ENCODE measurements around the gene ACAD11. TPM values are rescaled to one million over a fixed set of nuclear protein-coding genes. Genes with fewer than 3 reads are reported as not detected.
"Not testable (repeated sequence)": the region's sequence is repeated elsewhere in the genome, so short reads cannot be mapped to it uniquely, and the experiment has no call there.

The ACAD11 gene
- total and polyA plus RNA-seq, 2 experiments from 2014 or later, result 15.6 to 17.3 TPM

DNA sequence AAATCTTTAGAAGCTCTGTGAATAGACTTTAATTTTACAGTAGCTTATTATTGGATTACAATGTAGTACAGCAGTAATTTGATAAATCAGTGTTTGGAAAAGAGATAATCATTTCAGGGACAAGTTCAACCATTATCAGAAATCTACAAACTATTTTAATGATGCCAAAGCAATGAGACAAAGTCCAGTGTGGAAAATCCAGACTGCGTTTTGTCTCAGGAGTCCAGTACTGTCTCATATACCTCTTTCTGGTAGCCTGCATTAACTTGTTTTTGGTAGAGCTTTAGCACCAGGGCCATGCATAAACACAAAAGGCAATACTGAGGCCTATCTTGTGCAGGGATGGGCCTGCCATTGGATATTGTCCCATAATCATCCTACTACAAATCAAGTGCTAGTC lies 42.8 kb downstream of the ACAD11 start:
- H3K4me1 ChIP-seq (ENCODE audit: insufficient read depth), result peaks cover 6% of the 10 kb centered on the region; the same call in 1 of the 2 replicates
- no peaks in the 10 kb centered on the region for H4K20me1 ChIP-seq (ENCODE audit: insufficient read depth)
- H3K36me3 ChIP-seq (ENCODE audit: low read depth), result peaks cover 6% of the 10 kb centered on the region; the same call in 1 of the 2 replicates
- H2AFZ ChIP-seq, result no peak overlapping the region
- H3K27ac ChIP-seq, result no peak overlapping the region
- H3K79me2 ChIP-seq (ENCODE audit: insufficient read depth), result no peaks in the 10 kb centered on the region
- H3K9me2 ChIP-seq (ENCODE audit: insufficient read depth), result no peaks in the 10 kb centered on the region
- no peaks in the 10 kb centered on the region for H3K27me3 ChIP-seq (replicated peaks; ENCODE audit: insufficient read depth)
- WGBS, 2 experiments (ENCODE audit: low coverage in 1 of 2, low lambda C conversion rate in 2 of 2, missing lambda C conversion rate in 2 of 2), result 96 to 97% methylated on average over 1 of the region's 1 CpG
- no peak overlapping the region for H3K9ac ChIP-seq
- TF ChIP-seq EZH2 (IDR thresholded peaks at IDR 0.05; ENCODE audit: insufficient read depth, poor library complexity, severe bottlenecking) (no peak), EZH2phosphoT487 (IDR thresholded peaks at IDR 0.05; ENCODE audit: insufficient read depth, low read depth) (no peak)
- no peaks in the 10 kb centered on the region for H3K9me3 ChIP-seq (ENCODE audit: low read depth)
- H3F3A ChIP-seq (ENCODE audit: insufficient read depth), result peaks cover 6% of the 10 kb centered on the region; the same call in 1 of the 2 replicates
- DNase-seq, result no peak
- in situ Hi-C loops (cut with MboI), result no loop called here
- H3K4me3 ChIP-seq, result no peak overlapping the region
- no peak overlapping the region for H3K4me2 ChIP-seq (ENCODE audit: unreplicated experiment)

GRCh38 chr3:132615881-132616280 lies 43.7 kb downstream of the ACAD11 start:
- Histone ChIP-seq H3K9me2 (ENCODE audit: insufficient read depth) (no peaks in the 10 kb centered on the region), H3K27ac (no peak overlapping the region), H3K9ac (no peak overlapping the region), H3K27me3 (replicated peaks; ENCODE audit: insufficient read depth) (no peaks in the 10 kb centered on the region), H3K4me3 (no peak overlapping the region), H3K4me1 (ENCODE audit: insufficient read depth) (peaks cover 6% of the 10 kb centered on the region; the same call in 1 of the 2 replicates), H3K4me2 (ENCODE audit: unreplicated experiment) (no peak overlapping the region), H3K9me3 (ENCODE audit: low read depth) (no peaks in the 10 kb centered on the region), H3K79me2 (ENCODE audit: insufficient read depth) (no peaks in the 10 kb centered on the region), H3K36me3 (ENCODE audit: low read depth) (peaks cover 3% of the 10 kb centered on the region; the same call in 1 of the 2 replicates), H3F3A (ENCODE audit: insufficient read depth) (peaks cover 6% of the 10 kb centered on the region; the same call in 1 of the 2 replicates), H4K20me1 (ENCODE audit: insufficient read depth) (no peaks in the 10 kb centered on the region), H2AFZ (no peak overlapping the region)
- no peak for DNase-seq
- TF ChIP-seq EZH2 (IDR thresholded peaks at IDR 0.05; ENCODE audit: insufficient read depth, poor library complexity, severe bottlenecking) (no peak), EZH2phosphoT487 (IDR thresholded peaks at IDR 0.05; ENCODE audit: insufficient read depth, low read depth) (no peak)
- in situ Hi-C loops (cut with MboI), result no loop called here
- 26 to 29% methylated on average over 3 of the region's 3 CpGs for whole genome bisulfite sequencing, 2 experiments (ENCODE audit: low coverage in 1 of 2, low lambda C conversion rate in 2 of 2, missing lambda C conversion rate in 2 of 2)

DNA sequence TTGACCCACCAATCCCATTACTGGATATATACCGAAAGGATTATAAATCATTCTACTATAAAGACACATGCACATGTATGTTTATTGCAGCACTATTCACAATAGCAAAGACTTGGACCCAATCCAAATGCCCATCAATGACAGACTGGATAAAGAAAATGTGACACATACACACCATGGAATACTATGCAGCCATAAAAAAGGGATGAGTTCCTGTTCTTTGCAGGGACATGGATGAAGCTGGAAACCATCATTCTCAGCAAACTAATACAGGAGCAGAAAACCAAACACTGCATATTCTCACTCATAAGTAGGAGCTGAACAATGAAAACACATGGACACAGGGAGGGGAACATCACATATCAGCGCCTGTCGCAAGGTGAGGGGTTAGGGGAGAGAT lies 44.3 kb downstream of the ACAD11 start:
- in situ Hi-C loops (cut with MboI); H3K9me2 ChIP-seq (ENCODE audit: insufficient read depth); H3K27me3 ChIP-seq (replicated peaks; ENCODE audit: insufficient read depth); H3K4me1 ChIP-seq (ENCODE audit: insufficient read depth); H3K4me3 ChIP-seq; DNase-seq; H4K20me1 ChIP-seq (ENCODE audit: insufficient read depth); H3K9me3 ChIP-seq (ENCODE audit: low read depth); H3F3A ChIP-seq (ENCODE audit: insufficient read depth); H3K9ac ChIP-seq; H3K27ac ChIP-seq; H3K36me3 ChIP-seq (ENCODE audit: low read depth); H2AFZ ChIP-seq; H3K4me2 ChIP-seq (ENCODE audit: unreplicated experiment); H3K79me2 ChIP-seq (ENCODE audit: insufficient read depth): not testable (repeated sequence)
- 95% methylated on average over 3 of the region's 3 CpGs for WGBS, 2 experiments (ENCODE audit: low coverage in 1 of 2, low lambda C conversion rate in 2 of 2, missing lambda C conversion rate in 2 of 2)

DNA sequence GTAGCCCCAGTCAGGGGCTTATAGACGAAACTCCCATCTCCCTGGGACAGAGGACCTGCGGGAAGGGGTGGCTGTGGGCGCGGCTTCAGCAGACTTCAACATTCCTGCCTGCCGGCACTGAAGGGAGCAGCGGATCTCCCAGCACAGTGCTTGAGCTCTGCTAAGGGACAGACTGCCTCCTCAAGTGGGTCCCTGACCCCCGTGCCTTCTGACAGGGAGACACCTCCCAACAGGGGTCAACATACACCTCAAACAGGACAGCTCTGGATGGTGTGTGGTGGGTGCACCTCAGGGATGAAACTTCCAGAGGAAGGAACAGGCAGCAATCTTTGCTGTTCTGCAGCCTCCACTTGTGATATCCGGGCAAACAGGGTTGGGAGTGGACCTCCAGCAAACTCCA lies 53.0 kb downstream of the ACAD11 start:
- WGBS, 2 experiments (ENCODE audit: low coverage in 1 of 2, low lambda C conversion rate in 2 of 2, missing lambda C conversion rate in 2 of 2), result 68% methylated on average over 8 of the region's 8 CpGs
- Histone ChIP-seq H3F3A (ENCODE audit: insufficient read depth) (peaks cover 34% of the 10 kb centered on the region), H2AFZ (peak overlapping the region; percentile 7; the same call in 1 of the 2 replicates), H3K4me2 (ENCODE audit: unreplicated experiment) (peak overlapping the region; percentile 43), H3K4me1 (ENCODE audit: insufficient read depth) (peaks cover 37% of the 10 kb centered on the region), H3K27ac (peak overlapping the region; percentile 68)
- in situ Hi-C loops (cut with MboI); H3K9me2 ChIP-seq (ENCODE audit: insufficient read depth); H3K4me3 ChIP-seq; H3K36me3 ChIP-seq (ENCODE audit: low read depth); H3K27me3 ChIP-seq (replicated peaks; ENCODE audit: insufficient read depth); H3K9me3 ChIP-seq (ENCODE audit: low read depth); H3K79me2 ChIP-seq (ENCODE audit: insufficient read depth); DNase-seq; H3K9ac ChIP-seq; H4K20me1 ChIP-seq (ENCODE audit: insufficient read depth): not testable (repeated sequence)

- Histone ChIP-seq H3K9me3 (ENCODE audit: low read depth) (no peaks in the 10 kb centered on the region), H3K4me3 (no peak overlapping the region), H3F3A (ENCODE audit: insufficient read depth) (peaks cover 34% of the 10 kb centered on the region), H3K9me2 (ENCODE audit: insufficient read depth) (no peaks in the 10 kb centered on the region), H3K9ac (no peak overlapping the region; the same call in 1 of the 2 replicates), H3K4me1 (ENCODE audit: insufficient read depth) (peaks cover 37% of the 10 kb centered on the region), H3K27me3 (replicated peaks; ENCODE audit: insufficient read depth) (no peaks in the 10 kb centered on the region), H3K79me2 (ENCODE audit: insufficient read depth) (0 out of 2 replicates have a peak, but pooled peaks cover 7% of the 10 kb centered on the region), H2AFZ (peak overlapping the region; percentile 7; the same call in 1 of the 2 replicates), H3K27ac (peak overlapping the region; percentile 68), H4K20me1 (ENCODE audit: insufficient read depth) (no peaks in the 10 kb centered on the region), H3K4me2 (ENCODE audit: unreplicated experiment) (peak overlapping the region; percentile 43), H3K36me3 (ENCODE audit: low read depth) (peaks cover 9% of the 10 kb centered on the region)
- DNase-seq, result peak; percentile 69
- in situ Hi-C loops (cut with MboI), result no loop called here
- WGBS, 2 experiments (ENCODE audit: low coverage in 1 of 2, low lambda C conversion rate in 2 of 2, missing lambda C conversion rate in 2 of 2), result 61 to 70% methylated on average over 1 of the region's 1 CpG
- TF ChIP-seq EZH2phosphoT487 (IDR thresholded peaks at IDR 0.05; ENCODE audit: insufficient read depth, low read depth) (no peak), EZH2 (IDR thresholded peaks at IDR 0.05; ENCODE audit: insufficient read depth, poor library complexity, severe bottlenecking) (no peak)
Observed at GRCh38 chr3:132606085-132606484, 53.5 kb downstream of the ACAD11 start.
